Measurements from ENCODE around the gene PLAC8L1.
"Not testable (repeated sequence)": the region's sequence is repeated elsewhere in the genome, so short reads cannot be mapped to it uniquely, and the experiment has no call there.

PLAC8L1 gene, protein sequence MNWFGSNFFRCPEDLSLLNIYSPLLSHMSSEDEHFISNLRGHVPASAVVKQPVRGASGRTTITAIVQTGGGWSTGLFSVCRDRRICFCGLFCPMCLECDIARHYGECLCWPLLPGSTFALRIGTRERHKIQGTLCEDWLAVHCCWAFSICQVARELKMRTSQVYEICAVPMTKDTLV

DNA sequence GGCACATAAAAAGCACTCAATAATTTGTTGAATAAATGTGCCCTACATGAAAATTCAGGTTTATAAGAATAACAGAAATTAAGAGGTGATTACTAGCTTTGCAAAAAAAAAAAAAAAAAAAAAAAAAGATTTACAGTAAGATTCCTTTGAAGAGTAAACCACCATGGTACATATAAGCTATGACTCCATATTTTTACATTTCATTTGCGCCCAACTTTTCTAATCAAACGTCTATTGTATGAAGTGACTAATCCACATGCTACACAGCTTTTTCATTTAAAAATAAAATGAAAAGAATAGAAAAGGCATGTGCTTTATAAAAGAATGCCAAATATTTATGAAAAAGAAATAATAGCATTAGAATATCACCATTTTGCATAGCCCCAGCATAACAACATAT is at the start of gene PLAC8L1:
Gene PLAC8L1, minus strand, starts transcription at position 101 of the 400 bp plus-strand sequence. CDS start 1,266 bp downstream, outside the sequence.
- DNase-seq = no peak

DNA sequence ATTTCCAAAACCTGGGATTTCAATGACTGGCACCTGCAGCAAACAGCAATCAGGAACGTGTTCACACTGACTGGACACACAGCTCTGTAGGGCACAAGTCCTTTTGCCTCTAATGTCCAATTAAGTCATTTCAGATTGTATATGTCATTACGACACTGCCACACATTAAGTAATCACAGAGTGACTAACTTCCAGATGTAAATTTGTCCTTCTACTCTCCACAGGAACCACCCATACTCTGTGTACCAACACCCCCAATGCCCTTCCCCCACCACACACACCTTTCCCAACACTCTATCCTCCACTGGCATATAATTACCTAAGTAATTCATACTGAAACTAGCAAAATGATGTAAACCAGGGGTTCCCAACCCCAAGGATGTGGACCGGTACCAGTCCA is 46.6 kb upstream of the PLAC8L1 start:
- DNase-seq = no peak

DNA sequence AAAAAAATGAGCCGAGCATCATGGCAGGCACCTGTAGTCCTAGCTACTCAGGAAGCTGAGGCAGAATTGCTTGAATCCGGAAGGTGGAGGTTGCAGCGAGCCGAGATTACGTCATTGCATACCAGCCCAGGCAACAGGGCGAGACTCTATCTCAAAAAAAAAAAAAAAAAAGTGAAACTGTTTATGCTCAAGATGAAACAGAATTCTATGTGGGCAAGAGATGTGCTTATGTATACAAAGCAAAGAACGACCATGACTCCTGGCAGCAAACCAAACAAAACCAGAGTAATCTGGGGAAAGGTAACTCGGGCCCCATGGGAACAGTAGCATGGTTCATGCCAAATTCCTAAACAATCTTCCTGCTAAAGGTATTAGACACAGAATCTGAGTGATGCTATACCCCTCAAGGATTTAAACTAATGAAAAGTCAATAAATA is 32.6 kb upstream of the PLAC8L1 start:
- DNase-seq = no peak

DNA sequence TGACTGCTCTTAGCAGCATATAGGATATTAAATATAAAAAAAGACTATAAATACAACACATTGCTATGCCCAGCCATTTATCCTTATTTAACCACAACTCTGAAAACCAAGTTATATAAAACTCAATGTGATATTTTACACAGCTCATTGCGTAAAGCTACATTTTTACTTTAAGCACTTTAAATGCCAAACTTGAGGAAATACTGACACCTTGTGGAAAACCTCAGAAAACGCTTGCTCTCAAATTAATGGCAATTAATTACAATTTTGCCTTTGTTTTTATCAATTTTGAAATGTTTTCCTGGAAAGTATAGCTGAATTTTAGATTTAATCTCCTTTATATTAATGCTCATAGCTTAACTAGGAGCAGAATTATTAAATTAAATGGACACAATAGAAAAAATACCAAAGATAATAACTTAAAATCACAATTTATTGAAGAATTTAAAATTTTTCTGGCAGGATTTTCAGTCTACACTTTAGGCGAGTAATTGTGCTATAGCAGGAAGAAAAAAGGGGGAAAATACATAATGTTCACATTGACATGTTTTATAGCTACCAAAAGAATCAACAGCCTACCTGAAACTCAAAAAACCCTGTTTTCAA is 25.2 kb upstream of the PLAC8L1 start:
- no peak for DNase-seq

DNA sequence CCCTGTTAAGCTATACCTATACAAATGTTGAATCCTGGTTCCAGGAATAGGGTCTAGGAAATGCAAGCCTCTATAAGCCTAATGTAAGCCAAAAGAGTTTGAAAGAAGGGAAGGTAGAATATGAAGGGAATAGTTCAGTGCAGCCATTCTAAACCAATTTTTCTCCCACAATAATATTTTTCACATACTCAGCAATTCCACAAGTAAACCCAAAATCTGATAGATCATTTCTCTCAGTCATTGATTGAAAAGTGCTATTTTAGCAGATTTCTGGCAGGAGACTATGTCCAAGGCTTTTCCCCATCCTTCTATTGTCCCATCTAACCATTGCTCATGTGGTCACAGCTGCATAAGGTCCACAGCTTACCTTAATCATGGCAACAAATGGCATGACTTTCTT is 20.7 kb upstream of the PLAC8L1 start:
- DNase-seq = no peak

DNA sequence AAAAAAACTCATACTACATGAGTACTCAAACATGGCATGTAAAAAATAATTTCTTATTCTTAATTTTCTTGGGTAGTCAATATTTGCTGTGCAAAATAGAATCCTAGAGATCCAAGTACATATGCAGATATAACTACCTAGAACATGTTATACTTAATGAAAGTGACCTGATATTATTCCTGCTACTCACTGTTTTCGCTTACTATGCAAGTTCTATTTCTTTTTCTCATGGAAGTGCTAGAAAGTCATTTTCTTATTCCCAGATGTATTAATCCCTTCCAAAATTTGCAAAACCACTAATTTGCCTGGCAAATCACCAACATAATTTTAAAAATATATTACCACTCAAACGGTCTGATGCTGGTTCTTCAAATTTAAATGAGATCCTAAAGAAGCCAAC is 19.2 kb upstream of the PLAC8L1 start:
- DNase-seq = no peak

DNA sequence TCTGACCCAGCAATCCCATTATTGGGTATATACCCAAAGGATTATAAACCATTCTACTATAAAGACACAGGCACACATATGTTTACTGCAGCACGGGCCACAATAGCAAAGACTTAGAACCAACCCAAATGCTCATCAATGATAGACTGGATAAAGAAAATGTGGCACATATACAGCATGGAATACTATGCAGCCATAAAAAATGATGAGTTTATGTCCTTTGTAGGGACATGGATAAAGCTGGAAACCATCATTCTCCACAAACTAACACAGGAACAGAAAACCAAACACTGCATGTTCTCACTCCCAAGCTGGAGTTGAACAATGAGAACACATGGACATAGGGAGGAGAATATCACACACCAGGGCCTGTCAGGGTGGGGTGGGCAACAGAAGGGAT is 16.1 kb upstream of the PLAC8L1 start:
- not testable (repeated sequence) for DNase-seq

DNA sequence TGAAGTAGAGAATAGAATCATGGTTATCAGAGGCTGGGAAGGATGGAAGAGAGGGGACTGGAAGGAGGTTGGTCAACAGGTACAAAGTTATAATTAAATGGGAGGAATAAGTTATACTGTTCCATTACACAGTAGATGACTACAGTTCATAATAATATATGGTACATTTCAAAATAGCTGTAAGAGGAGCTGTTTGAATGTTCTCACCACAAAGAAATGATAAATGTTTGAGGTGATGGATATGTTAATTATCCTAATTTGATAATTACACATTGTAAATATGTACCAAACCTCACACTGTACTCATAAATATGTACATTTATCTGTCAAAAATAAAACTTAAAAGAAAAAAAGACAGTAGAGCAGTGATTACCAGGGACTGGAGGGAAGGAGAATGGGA is 12.9 kb upstream of the PLAC8L1 start:
- DNase-seq = no peak

DNA sequence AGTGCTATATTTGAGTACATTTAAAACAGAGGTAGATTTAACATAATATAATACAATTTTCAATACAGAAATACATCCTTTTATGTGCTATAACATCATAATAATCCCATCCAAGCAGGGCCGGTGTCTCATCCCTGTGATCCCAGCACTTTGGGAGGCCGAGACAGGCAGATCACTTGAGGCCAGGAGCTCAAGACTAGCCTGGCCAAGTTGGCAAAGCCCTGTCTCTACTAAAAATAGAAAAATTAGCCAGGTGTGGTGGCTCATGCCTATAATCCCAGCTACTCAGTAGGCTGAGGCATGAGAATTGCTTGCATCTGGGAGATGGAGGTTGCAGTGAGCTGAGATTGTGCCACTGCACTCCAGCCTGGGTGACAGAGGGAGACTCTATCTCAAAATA is 11.8 kb upstream of the PLAC8L1 start:
- DNase-seq = not testable (repeated sequence)

DNA sequence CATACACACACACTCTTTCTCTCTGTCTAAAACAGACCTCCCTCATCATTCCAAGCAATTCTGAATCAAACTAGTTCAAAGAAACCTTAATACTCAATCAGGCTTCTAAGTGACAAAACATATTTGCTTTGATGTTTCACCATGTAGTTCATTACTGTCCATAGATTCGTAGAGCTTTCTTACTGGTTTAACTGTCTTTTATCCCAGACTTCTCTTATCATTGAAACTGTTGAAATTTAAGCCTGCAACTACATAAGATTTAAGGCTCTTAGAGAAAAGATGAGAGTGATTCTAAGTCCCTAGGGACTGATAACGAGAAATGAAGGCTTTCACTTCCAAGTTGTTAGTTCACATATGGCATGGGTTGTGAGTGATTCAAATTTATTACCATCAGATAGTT is 11.0 kb upstream of the PLAC8L1 start:
- DNase-seq = no peak

DNA sequence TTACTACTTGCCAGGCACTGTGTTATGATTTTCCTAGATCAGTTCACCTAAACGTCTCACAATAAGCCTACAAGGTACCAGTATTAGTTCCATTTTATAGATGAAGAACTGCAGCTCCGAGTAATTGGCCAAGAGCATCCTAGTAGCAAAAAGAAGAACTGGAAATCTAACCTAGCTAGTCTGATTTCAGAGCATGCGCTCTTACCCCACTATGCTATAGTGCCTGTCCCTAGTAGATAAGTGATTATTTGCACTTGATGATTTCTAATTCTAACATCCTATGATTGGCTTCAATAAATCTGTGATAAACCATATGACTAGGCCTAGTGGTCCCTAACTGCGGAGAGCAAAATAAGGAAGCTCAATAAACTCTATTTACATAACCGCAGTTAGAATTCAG is 7.1 kb upstream of the PLAC8L1 start:
- DNase-seq = no peak

DNA sequence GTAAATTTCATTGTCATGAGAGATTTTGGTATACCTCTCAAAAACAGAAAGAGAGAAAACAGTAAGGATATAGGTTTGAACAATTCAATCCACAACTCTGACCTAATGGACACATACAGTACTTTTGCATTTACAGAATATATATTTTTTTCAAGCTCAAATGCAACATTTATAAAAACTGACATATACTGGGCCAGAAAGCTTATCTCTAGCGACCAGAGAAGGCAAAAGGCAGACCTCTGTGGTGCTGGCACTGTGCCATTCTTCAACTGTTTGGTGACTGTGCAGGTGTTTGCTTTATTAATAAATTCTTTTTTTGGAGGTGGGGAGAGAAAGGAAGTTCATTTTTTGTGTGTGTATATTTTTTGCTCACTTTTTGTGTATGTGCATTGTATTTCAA is 6.0 kb upstream of the PLAC8L1 start:
- no peak for DNase-seq

DNA sequence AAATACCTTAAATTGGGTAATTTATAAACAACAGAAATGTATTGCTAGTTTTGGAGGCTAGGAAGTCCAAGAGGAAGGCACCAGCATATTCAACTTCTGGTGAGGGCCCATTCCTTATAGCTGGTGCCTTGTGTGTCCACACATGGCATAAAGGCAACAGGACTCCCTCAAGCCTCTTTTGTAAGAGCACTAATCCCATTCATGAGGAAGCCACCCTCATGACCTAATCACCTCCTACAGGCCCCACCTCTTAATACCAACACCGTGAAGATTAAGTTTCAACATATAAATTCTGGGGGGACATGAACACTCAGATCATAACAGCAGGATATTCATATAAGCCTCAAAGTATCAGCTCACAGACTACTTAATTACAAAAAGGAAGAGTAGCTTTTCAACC is 4.0 kb upstream of the PLAC8L1 start:
- no peak for DNase-seq

DNA sequence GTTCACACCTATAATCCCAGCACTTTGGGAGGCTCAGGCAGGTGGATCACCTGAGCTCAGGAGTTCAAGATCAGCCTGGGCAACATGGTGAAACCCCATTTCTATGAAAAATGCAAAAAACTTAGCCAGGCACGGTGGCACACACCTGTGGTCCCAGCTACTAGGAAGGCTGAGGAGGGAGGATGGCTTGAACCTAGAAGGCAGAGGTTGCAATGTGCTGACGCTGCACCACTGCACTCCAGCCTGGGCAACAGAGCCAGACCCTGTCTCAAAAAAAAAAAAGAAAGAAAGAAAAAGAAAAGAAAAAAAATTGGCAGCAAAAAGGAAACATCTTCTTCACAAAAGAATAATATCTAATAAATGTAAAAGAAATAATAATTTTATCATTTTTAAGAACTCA is 3.5 kb upstream of the PLAC8L1 start:
- not testable (repeated sequence) for DNase-seq

DNA sequence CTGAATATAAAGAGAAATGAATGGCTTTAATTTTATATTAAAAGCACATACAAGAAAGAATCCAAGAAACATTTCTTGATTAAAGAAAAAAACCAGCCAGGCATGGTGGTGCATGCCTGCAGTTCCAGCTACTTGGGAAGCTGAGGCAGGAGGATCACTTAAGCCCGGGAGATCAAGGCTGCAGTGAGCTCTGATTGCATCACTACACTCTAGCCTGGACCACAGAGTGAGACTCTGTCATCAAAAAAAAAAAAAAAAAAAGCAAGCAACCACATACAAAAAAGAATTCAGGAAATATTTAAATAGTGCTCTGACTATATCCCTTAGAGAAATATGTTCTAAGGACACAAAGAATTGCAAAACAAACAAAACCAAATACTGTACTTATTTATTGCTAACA is 2.5 kb upstream of the PLAC8L1 start:
- DNase-seq = no peak

DNA sequence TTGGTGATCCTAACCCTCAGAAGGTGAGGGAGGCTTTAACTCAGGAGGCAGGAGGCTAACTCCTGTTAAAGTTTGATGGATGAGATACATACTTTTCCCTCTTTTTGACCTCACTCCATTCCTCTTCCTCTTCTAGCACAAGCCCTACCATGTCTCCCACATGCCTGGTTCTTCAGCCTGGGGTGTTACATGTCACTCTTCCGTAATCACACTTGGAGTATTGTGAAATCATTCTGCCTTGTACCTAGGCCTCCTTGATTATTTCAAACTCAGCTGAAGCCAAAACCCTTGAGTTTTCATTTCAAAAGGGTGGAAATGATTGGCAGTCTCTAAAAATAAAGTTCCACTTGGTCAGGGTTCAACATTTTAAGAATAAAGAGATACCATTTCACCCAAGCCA is 1.8 kb downstream of the PLAC8L1 start:
- DNase-seq = no peak

DNA sequence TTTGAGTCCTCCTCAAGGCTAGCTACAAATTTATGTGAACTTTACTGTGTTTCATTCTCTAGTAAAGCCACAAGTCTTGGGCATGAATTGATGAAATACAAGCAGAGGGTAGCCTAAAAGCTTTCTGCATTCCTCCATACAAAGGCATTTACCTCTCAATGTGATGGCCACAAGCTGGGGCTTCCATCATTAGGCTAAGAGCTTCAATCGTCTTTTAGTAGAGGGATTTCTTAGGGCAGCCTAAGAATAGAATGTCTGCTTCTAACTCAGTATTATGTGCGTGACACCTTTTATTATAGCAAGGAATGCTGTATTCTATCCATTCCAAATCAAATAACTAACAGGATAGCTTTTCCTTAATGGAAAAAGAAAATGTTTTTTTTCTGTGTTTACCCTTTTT is 3.7 kb downstream of the PLAC8L1 start:
- no peak for DNase-seq

DNA sequence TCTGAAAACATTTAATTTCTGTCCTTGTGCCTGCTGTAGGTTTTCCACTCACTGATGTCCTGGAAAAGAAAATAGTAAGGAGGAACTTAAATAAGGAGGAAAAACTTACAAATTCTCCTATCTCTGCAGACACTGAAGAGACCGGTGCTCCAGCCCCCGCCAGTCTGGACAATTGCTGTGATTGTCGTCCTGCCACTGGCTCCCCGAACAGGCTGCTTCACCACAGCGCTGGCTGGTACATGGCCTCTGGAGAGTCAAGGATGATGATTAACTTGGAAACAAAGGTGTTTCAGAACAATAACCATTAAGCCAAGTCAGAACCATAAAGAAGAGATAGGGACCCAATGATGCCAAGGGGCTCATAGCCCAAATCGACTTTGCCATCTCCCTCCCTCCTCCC is 7.3 kb downstream of the PLAC8L1 start:
- DNase-seq = no peak

DNA sequence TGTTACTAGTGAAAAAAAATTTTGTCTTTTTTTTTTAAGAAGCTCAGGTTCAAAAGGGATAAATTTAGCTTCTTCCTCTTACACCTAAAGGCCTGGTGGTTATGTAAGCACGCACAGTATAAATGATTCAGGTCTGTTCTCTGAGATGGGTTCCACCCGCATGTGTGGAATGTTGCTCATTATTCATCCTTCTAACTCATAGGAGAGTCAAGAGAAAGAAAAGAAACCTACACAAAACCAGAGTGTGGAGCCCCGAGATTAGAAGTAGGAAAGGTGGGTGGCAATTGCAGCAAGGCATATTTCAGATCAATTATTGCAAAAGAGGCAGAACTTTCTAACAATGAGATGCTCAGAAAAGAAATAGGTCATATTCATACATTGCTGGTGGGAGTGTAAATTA is 13.5 kb downstream of the PLAC8L1 start:
- DNase-seq = no peak

DNA sequence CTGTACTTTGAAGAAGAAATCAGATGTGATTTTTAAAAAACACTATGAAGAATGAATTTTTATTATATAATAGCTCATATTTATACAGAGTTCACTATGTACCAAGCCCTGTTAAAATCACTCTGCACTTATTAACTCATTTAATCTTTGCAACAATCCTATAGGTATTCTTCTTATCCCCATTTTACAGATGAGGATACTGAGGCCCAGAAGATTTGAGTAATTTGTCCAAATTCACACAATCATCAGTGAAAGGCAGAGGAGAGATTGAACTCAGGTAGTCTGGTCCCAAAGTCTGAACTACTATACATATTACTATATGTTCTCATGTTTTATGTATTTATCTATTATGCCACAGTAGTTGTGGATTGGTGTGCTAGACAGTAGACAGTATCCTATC is 16.1 kb downstream of the PLAC8L1 start:
- DNase-seq = no peak

DNA sequence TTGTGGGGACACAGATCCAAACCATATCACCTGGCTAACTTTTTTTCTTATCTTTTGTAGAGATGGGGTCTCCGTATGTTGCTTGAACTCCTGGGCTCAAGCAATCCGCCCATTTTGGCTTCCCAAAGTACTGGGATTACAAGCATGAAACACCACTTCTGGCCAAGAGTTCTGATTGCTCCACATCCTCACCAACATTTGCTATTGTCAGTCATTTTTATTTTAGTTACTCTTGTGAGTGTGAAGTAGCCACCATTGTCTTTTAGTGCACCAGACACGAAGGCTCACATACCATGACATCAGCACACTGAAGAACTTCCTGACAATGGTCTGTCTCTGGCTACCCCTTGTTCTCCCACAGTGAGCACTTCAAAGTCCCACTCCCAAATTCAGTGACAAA is 17.3 kb downstream of the PLAC8L1 start:
- no peak for DNase-seq

DNA sequence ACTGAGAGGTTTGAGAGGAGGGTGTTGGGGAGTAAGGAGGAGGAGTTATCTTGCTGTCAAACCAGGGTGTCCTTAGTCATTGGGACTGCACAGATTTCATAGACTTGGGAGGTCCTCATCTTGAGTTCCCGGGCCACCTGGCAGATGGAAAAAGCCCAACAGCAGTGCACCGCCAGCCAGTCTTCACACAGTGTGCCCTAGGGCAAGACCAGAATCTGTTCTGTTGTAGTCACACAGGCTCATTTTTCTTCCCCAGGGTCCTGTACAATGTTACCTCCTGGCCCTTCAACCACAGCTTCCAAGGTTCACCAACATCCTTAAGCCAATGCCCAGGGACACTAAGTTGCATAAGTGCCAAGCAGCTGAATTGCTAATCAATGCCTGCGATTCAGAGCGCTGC is 21.0 kb downstream of the PLAC8L1 start:
- no peak for DNase-seq

DNA sequence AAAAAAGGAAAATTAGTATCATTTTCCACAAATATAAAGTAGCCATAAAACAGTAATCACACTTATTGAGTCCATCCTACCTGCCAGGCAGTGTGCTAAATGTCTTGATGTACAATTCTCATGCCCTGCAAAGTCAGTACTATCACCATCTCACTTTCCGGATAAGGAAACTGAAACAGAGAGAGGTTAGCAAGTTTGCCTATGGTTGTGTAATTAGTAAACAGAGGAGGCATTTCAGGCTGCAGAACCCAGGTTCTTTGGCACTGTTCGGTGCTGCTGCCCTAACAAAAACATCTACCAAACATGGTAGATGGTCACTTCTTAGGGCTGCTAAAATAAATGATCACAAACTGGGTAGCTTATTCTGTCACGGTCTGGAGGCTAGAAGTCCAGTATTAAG is 22.6 kb downstream of the PLAC8L1 start:
- DNase-seq = no peak

DNA sequence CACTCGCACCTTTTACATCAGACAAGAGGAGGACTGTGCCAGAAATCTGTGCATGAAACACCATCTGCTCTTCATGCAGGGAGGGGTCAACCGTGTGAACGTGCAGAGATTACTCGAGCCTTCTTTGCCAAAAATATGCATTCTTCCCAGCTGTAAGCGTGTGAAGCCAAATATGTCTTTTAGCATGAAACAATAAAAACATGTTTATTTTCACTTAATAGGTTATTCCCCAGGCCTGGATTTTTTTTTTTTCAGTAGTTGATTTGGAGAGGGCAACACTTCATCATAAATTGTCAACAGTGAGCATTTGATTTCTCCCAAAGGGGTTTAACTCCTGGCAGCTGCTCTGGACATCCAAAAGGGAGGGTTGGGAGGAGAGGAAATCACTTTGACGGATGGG is 23.8 kb downstream of the PLAC8L1 start:
- no peak for DNase-seq

DNA sequence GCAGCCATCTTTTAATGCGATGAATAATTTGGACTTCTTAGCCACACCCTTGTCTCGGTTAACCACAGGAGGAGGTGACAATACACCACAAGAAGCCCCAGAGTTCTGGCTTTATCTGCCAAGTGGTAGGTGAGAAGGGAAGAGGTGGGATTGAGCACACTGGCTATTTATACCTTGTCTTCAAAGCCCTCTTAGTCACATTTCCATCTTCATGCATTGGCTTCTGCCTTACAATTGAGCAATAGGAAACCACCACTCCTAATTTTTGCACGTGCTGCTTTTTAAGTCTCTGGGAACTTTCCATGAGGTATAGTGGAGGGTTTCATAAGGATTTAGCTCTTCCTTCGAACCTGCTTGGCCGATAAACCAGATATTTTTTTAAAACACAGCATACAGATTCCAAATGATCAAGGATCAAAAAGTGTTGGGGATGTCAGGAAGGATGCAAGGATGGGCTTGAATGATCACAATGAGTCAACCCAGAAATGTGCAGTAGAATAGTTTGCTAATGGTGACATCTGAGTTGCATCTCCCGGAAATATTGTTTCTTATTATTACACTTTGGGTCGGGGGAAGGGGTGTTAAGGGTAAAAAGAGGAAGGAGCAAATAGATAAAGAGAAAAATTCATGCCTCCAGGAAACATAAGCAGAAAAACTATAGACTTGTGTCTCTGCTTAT is 25.5 kb downstream of the PLAC8L1 start:
- DNase-seq = no peak

All from NCI-H1930 (cell line).